ENCODE data around the gene GUCA2B. TPM values are rescaled to one million over a fixed set of nuclear protein-coding genes. Genes with fewer than 3 reads are reported as not detected.

GUCA2B gene
- total and polyA plus RNA-seq, 2 of the 4 experiments (the other 2 are of a cell fraction): not detected

DNA sequence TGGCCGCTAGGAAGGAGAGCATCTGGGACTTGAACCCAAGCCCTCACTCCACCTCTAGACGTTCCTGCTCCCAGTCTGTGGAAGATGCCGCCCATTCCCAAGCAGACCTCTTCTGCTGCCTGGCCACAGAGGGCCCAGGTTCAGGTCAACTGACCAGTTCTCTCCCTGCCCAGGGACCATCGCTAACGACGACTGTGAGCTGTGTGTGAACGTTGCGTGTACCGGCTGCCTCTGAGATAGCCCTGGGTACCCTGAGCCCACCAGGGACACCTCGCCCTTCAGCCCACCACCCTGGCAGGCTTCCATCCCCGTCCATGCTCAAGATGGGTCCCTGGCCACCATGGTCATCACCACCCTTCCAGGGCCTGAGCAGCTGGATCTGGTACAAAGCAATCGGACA, 2.2 kb downstream of the GUCA2B start:
- Histone ChIP-seq H3K4me3 (ENCODE audit: insufficient read depth, low read depth, low read length) (no peak overlapping the region), H3K4me2 (ENCODE audit: low read depth, low read length) (no peak overlapping the region), H2BK5ac (ENCODE audit: low read depth, low read length, poor library complexity, severe bottlenecking) (no peak overlapping the region), H3K36me3 (ENCODE audit: control insufficient read depth, insufficient read depth, low read length) (no peaks in the 10 kb centered on the region), H2AFZ (replicated peaks; ENCODE audit: low read length, poor library complexity) (no peak overlapping the region), H4K91ac (ENCODE audit: insufficient read depth, low read depth, low read length) (no peak overlapping the region), H3K9me1 (ENCODE audit: insufficient read depth, low read length) (0 out of 2 replicates have a peak, but pooled peaks cover 3% of the 10 kb centered on the region), H2BK120ac (ENCODE audit: low read depth, low read length) (no peak overlapping the region), H3K27ac (ENCODE audit: insufficient read depth, low read length) (no peak overlapping the region), H3K4ac (ENCODE audit: low read depth, low read length) (no peak overlapping the region), H3K23ac (ENCODE audit: low read depth, low read length) (no peak overlapping the region), H4K20me1 (ENCODE audit: insufficient read depth, low read length) (no peaks in the 10 kb centered on the region), H3K9ac (ENCODE audit: low read depth, low read length) (no peak overlapping the region), H3K14ac (replicated peaks; ENCODE audit: low read depth, low read length) (no peak overlapping the region), H3K4me1 (ENCODE audit: control insufficient read depth, insufficient read depth, low read length) (no peaks in the 10 kb centered on the region), H4K5ac (ENCODE audit: low read depth, low read length) (no peak overlapping the region), H3K56ac (ENCODE audit: extremely low read depth, insufficient read depth, low read length) (no peak overlapping the region), H2AK9ac (replicated peaks; ENCODE audit: low read depth, low read length, poor library complexity) (no peak overlapping the region), H2AK5ac (ENCODE audit: low read depth, low read length) (no peak overlapping the region), H3K27me3 (ENCODE audit: control insufficient read depth, insufficient read depth, low read length) (peaks cover 31% of the 10 kb centered on the region), H4K8ac (ENCODE audit: low read depth in 2 of 2, low read length in 2 of 2) (no peak overlapping the region), H2BK15ac (ENCODE audit: low read depth, low read length) (no peak overlapping the region), H2BK20ac (ENCODE audit: low read depth, low read length) (no peak overlapping the region), H3K9me3 (ENCODE audit: control insufficient read depth, insufficient read depth, low read length) (0 out of 2 replicates have a peak, but pooled peaks cover under 1% of the 10 kb centered on the region), H3K18ac (ENCODE audit: low read depth, low read length) (no peak overlapping the region), H3K79me1 (ENCODE audit: low read depth in 1 of 2, low read length in 2 of 2) (no peaks in the 10 kb centered on the region)
- no peak for ATAC-seq (ENCODE audit: low read depth)
- in situ Hi-C loops (cut with MboI; ENCODE audit: low sequenced_read_pairs): no loop called here
- no TSS peak for BruUV-seq (replicated peaks)
- CTCF ChIA-PET: no interaction called here
- DNase-seq: no peak
- intact Hi-C loops (cut with micrococcal nuclease): no loop called here
- dilution Hi-C loops (cut with HindIII; ENCODE audit: low sequenced_read_pairs, unreplicated experiment): no loop called here
- TF ChIP-seq FOS (IDR thresholded peaks at IDR 0.05; ENCODE audit: low read depth, low read length) (no peak), CHD1 (IDR thresholded peaks at IDR 0.05; ENCODE audit: low read depth, low read length) (no peak), NFE2L2 (IDR thresholded peaks at IDR 0.05; ENCODE audit: low read depth, low read length) (no peak), MAZ (IDR thresholded peaks at IDR 0.05; ENCODE audit: borderline replicate concordance, low read depth, low read length) (no peak), RFX5 (IDR thresholded peaks at IDR 0.05; ENCODE audit: low read depth, low read length) (no peak), POLR2A (IDR thresholded peaks at IDR 0.05; ENCODE audit: low read depth, low read length) (no peak), MAFK (IDR thresholded peaks at IDR 0.05; ENCODE audit: low read depth, low read length) (no peak), BHLHE40 (IDR thresholded peaks at IDR 0.05; ENCODE audit: low read depth, low read length) (no peak), RAD21 (IDR thresholded peaks at IDR 0.05; ENCODE audit: low read length) (no peak), MXI1 (IDR thresholded peaks at IDR 0.05; ENCODE audit: borderline replicate concordance, low read depth, low read length) (no peak), CEBPB (IDR thresholded peaks at IDR 0.05; ENCODE audit: low read depth, low read length) (no peak), SMC3 (IDR thresholded peaks at IDR 0.05; ENCODE audit: low read depth, low read length) (no peak), RCOR1 (IDR thresholded peaks at IDR 0.05; ENCODE audit: insufficient replicate concordance, low read length) (no peak)
- TF ChIP-seq, protein P1, sequence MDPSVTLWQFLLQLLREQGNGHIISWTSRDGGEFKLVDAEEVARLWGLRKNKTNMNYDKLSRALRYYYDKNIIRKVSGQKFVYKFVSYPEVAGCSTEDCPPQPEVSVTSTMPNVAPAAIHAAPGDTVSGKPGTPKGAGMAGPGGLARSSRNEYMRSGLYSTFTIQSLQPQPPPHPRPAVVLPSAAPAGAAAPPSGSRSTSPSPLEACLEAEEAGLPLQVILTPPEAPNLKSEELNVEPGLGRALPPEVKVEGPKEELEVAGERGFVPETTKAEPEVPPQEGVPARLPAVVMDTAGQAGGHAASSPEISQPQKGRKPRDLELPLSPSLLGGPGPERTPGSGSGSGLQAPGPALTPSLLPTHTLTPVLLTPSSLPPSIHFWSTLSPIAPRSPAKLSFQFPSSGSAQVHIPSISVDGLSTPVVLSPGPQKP (IDR thresholded peaks at IDR 0.05; ENCODE audit: borderline replicate concordance, low read depth, low read length): no peak
- TF ChIP-seq, protein P2, sequence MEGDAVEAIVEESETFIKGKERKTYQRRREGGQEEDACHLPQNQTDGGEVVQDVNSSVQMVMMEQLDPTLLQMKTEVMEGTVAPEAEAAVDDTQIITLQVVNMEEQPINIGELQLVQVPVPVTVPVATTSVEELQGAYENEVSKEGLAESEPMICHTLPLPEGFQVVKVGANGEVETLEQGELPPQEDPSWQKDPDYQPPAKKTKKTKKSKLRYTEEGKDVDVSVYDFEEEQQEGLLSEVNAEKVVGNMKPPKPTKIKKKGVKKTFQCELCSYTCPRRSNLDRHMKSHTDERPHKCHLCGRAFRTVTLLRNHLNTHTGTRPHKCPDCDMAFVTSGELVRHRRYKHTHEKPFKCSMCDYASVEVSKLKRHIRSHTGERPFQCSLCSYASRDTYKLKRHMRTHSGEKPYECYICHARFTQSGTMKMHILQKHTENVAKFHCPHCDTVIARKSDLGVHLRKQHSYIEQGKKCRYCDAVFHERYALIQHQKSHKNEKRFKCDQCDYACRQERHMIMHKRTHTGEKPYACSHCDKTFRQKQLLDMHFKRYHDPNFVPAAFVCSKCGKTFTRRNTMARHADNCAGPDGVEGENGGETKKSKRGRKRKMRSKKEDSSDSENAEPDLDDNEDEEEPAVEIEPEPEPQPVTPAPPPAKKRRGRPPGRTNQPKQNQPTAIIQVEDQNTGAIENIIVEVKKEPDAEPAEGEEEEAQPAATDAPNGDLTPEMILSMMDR (conservative IDR thresholded peaks at IDR 0.05; ENCODE audit: low read depth, low read length): no peak
- TF ChIP-seq, protein P3, sequence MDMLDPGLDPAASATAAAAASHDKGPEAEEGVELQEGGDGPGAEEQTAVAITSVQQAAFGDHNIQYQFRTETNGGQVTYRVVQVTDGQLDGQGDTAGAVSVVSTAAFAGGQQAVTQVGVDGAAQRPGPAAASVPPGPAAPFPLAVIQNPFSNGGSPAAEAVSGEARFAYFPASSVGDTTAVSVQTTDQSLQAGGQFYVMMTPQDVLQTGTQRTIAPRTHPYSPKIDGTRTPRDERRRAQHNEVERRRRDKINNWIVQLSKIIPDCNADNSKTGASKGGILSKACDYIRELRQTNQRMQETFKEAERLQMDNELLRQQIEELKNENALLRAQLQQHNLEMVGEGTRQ (IDR thresholded peaks at IDR 0.05; ENCODE audit: low read depth, low read length): no peak
- POLR2A ChIA-PET (ENCODE audit: unreplicated experiment): no interaction called here
- 40% methylated on average over 1 of the region's 12 CpGs; no CpG with 5 or more reads in 1 of the 2 experiments for WGBS, 2 experiments (ENCODE audit: extremely low coverage in 2 of 2, insufficient read length in 1 of 2)

All from IMR-90 (cell line).